GM12875 (cell line): ENCODE data around the gene PSENEN.
A peak's percentile ranks its signal among the peaks of the same experiment; 100 is the strongest.

Experiments used
- H3K4me3 ChIP-seq: one replicate; pipeline ENCODE4 v1.5.1; 2011; ENCODE audit warnings: low read depth, low read length, control low read depth
- TF ChIP-seq, protein P1 (sequence below): IDR thresholded peaks from 2 replicates; pipeline ENCODE4 v1.5.1; 2011; ENCODE audit warnings: low read depth, mild to moderate bottlenecking, control low read depth, inconsistent platforms, low read length, moderate library complexity, borderline replicate concordance; ENCODE audit not compliant: insufficient read depth

The PSENEN gene

DNA sequence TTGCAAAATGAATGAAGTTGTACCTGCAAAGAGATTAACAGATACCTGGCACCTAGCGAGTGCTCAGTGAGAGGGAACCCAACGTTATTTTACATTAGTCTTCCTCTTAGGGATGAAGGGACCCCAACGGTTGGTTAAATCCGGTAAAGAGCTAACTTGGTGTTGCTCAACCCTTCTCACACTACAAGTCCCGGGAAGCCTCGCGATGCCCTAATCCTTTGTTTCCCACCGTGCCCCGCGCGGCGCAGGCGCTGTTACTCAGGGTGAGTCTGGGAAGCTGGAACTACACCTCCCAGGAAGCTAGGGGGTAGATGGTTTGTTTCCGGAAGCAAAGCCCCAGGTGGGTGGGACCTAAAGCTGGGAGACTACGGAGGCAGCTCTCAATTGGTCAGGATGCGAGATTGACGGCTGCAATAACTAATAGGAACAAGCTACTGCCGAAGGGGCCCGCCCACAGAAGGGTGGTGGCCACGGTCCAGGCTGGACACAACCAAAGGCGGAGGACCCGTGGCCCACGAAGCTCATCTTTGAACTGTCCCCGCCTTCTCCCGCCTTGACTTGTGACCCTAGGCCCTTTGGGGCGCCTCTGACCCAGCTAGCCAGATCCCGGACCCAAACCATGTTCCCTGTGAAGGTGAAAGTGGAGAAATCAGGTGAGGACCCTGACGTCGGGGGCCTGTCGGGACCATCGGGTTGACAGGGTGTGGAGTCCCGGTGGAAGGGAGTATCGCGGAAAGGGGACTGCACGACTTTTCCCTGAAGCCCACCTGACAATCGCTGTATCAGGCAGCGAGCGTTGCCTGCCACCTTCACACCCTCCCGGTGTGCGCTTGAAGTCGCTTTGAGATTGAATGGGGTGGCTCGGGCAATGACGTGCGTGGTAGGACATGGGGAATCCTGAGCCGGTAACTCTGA lies 2.9 kb downstream of the PSENEN start, which contains the start of gene LIN37:
Gene LIN37, plus strand, starts transcription at position 471 of the 915 bp plus-strand sequence. Its CDS starts 149 bp downstream, at position 620.
- TF ChIP-seq, protein P1, sequence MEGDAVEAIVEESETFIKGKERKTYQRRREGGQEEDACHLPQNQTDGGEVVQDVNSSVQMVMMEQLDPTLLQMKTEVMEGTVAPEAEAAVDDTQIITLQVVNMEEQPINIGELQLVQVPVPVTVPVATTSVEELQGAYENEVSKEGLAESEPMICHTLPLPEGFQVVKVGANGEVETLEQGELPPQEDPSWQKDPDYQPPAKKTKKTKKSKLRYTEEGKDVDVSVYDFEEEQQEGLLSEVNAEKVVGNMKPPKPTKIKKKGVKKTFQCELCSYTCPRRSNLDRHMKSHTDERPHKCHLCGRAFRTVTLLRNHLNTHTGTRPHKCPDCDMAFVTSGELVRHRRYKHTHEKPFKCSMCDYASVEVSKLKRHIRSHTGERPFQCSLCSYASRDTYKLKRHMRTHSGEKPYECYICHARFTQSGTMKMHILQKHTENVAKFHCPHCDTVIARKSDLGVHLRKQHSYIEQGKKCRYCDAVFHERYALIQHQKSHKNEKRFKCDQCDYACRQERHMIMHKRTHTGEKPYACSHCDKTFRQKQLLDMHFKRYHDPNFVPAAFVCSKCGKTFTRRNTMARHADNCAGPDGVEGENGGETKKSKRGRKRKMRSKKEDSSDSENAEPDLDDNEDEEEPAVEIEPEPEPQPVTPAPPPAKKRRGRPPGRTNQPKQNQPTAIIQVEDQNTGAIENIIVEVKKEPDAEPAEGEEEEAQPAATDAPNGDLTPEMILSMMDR = no peak

DNA sequence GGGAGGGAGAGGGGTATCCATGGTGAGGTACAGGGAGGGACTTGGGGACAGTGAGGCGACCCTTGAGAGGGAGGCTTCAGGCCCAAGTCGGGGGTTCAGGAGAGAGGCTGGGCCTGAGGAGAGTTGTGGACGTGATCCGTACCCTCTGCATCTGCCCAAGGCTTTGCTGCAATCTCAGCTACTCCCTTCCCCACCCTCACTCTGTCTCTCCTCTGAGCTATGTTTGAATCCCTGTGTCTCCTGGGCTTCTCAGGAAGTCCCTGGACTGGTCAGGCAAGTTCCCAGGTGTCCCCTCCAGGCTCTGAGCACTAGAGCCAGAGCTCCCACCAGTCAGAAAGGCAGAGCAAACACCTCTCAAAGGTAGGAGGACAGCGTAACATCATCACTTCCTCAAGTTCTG lies 4.7 kb downstream of the PSENEN start:
- TF ChIP-seq, protein P1 = no peak
- H3K4me3 ChIP-seq = no peak overlapping the region

More for the DNA sequence above, 2.9 kb downstream of the PSENEN start, which contains the start of gene LIN37:
- H3K4me3 ChIP-seq = peak within 1 kb of the TSS; percentile 96

DNA sequence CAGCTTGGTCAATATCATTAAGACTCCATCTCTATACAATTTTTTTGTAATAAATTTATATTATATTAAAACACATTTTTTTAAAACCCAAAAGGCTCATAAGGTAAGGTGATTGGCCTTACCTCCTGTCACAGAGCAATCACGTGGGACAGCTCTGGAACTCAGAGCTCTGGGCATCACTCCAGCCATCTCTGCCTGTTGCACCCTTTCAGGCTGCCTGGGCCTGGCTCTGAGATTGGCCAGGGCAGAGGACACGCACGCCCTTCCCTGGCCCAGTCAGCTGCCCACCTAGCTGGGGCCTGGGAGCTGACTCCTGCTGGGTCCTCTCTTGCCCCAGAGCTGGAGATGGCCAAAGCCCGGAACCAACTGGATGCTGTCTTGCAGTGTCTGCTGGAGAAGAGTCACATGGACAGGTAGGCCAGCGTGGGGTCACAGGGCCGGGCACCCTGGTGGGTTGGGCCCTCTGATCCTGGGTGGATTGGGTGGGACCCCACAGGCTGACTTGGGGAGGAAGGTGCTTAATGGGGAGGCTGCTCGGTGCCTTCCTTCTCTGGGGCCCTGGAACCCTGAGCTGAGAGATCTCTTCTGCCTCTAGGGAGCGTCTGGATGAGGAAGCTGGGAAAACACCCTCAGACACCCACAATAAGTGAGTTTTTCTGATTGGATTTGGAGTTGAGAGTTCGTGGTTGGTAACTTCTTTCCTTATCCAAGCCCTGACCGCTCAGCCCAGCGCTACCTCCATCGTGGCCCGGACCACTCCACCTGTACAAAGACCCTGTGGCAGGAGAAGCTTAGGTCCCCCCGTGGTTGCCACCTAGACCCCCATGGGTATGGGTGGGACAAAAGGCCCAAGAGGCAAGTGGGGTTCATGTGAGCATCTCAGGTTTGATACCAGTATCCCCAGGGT lies 6.6 kb downstream of the PSENEN start:
- TF ChIP-seq, protein P1 = no peak
- H3K4me3 ChIP-seq = no peak overlapping the region

DNA sequence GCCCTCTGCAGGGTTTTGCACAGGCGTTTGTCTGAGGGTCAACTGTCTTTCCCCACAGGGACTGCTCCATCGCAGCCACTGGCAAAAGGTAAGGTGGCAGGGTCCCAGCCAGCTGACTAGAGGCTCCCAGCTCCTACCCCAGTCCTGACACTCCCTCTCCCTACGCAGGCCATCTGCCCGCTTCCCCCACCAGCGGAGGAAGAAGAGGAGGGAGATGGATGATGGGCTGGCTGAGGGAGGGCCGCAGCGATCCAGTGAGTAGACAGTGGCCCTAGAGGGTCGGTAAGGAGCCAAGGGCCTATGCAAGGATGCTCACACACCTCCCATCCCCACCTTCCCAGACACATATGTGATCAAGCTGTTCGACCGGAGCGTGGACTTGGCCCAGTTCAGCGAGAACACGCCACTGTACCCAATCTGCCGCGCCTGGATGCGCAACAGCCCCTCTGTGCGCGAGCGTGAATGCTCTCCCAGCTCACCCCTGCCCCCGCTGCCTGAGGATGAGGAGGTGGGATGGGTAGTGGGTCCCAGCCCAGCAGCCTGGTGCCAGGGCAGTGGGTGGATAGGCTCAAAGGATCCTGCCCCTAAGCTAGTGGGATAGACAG lies 7.4 kb downstream of the PSENEN start:
- TF ChIP-seq, protein P1 = no peak

DNA sequence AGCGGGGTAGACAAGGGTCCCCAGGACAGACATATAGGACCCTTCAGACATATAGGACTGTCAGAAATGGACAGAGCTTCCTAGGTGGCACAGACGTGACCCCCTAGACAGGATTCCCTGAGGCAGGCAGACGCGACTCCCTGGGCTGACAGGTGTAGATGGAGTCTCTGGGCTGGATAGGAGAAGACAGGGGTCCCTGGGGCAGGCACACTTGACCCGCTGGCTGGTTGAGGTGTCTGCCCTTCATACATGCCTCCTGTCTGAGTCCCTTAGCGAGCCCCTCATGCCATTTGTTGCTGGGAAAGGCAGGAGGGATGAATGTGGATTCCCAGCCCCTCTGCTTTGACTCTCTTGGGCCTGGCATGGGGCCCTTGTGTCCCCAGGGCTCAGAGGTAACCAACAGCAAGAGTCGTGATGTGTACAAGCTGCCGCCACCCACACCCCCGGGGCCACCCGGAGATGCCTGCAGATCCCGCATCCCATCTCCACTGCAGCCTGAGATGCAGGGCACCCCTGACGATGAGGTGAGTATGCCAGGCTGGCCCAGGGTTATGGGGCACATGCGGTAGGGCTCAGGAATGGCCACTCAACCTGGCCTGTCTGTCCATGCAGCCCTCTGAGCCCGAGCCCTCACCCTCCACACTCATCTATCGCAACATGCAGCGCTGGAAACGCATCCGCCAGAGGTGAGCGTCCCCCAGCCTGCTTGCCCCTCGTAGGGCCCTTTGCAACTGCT lies 8.4 kb downstream of the PSENEN start:
- TF ChIP-seq, protein P1 = no peak
- no peak overlapping the region for H3K4me3 ChIP-seq

More for the DNA sequence above, 7.4 kb downstream of the PSENEN start:
- no peak overlapping the region for H3K4me3 ChIP-seq

DNA sequence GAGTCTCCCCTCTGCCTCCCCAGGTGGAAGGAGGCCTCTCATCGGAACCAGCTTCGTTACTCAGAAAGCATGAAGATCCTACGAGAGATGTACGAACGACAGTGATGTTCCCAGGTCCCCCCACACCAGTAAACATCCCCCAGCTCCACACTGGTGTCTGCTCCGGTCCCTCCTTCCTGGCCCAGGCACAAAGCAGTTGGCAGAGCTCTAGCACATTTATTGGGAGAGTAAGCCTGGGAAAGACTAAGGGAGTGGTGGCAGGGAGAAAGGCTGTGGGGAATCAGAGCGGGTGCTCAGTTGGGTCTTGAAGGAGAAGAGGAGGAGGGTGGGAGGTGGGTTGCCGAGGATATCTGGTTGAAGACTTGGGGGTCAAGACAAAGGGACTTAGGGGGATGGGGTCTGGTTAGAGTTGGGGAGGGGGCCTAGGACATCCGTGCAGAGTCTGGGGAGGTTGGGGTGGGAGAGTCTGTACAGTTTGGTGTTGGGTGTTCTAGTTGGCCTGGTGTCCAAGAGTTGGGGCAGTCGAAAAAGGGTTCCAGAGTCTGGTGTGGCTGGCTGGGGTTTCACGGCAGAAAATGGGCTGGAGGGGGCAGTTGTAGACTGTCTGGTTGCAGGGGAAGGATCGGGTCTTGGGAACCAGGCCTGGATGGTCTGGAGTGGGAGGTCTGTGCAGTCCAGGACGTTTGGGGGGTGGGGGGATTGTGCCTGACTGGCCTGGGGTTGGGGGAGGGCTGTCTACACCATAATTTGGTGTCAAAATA lies 9.1 kb downstream of the PSENEN start:
- H3K4me3 ChIP-seq = no peak overlapping the region
- TF ChIP-seq, protein P1 = no peak
